Nephron progenitor cell (in vitro differentiated cells): ENCODE data around the gene CRACR2A.
A peak's percentile ranks its signal among the peaks of the same experiment; 100 is the strongest.

ENCODE experiments used
- DNase-seq: peaks from one replicate; pipeline ENCODE4 v3.0.0; 2021
- H3K27ac Mint-ChIP-seq: 2 replicates; pipeline ENCODE4 v1.8.0; 2021; ENCODE audit warnings: mild to moderate bottlenecking, moderate library complexity, mixed read lengths
- H3K27me3 Mint-ChIP-seq: 2 replicates; pipeline ENCODE4 v1.8.0; 2021; ENCODE audit warnings: mild to moderate bottlenecking, low read depth, mixed read lengths; ENCODE audit not compliant: poor library complexity
- H3K36me3 Mint-ChIP-seq: 2 replicates; pipeline ENCODE4 v1.8.0; 2021; ENCODE audit warnings: low read depth, mixed read lengths
- H3K4me1 Mint-ChIP-seq: 2 replicates; pipeline ENCODE4 v1.8.0; 2021; ENCODE audit warnings: mixed read lengths
- H3K4me3 Mint-ChIP-seq: 2 replicates; pipeline ENCODE4 v1.8.0; 2021; ENCODE audit warnings: mild to moderate bottlenecking, moderate library complexity, mixed read lengths
- H3K9me3 Mint-ChIP-seq: 2 replicates; pipeline ENCODE4 v1.8.0; 2021; ENCODE audit warnings: mild to moderate bottlenecking, moderate library complexity, mixed read lengths
- CTCF ChIP-seq: fragments of 200-600 bp; sonication (generic); IDR thresholded peaks from 2 replicates; pipeline ENCODE4 v1.5.0; 2021; ENCODE audit warnings: antibody characterized with exemption

The CRACR2A gene

GRCh38 chr12:3705354-3705675 is 47.6 kb downstream of the CRACR2A start:
- DNase-seq = no peak
- no peak overlapping the region for H3K27ac Mint-ChIP-seq
- peaks cover 4% of the 10 kb centered on the region for H3K4me1 Mint-ChIP-seq
- peaks cover 7% of the 10 kb centered on the region for H3K36me3 Mint-ChIP-seq
- no peak for TF ChIP-seq CTCF
- peaks cover 18% of the 10 kb centered on the region for H3K9me3 Mint-ChIP-seq
- H3K27me3 Mint-ChIP-seq = peaks cover 6% of the 10 kb centered on the region
- H3K4me3 Mint-ChIP-seq = no peak overlapping the region

GRCh38 chr12:3704512-3705353 is 48.2 kb downstream of the CRACR2A start:
- peaks cover 6% of the 10 kb centered on the region for H3K27me3 Mint-ChIP-seq
- H3K4me3 Mint-ChIP-seq = no peak overlapping the region
- H3K36me3 Mint-ChIP-seq = peaks cover 7% of the 10 kb centered on the region
- no peak overlapping the region for H3K27ac Mint-ChIP-seq
- H3K4me1 Mint-ChIP-seq = peaks cover 4% of the 10 kb centered on the region
- H3K9me3 Mint-ChIP-seq = peaks cover 18% of the 10 kb centered on the region
- TF ChIP-seq CTCF = no peak
- DNase-seq = no peak

GRCh38 chr12:3700861-3701260 is 52.0 kb downstream of the CRACR2A start:
- H3K27ac Mint-ChIP-seq = no peak overlapping the region
- peaks cover 19% of the 10 kb centered on the region for H3K4me1 Mint-ChIP-seq
- DNase-seq = no peak
- H3K4me3 Mint-ChIP-seq = no peak overlapping the region
- H3K36me3 Mint-ChIP-seq = peaks cover 7% of the 10 kb centered on the region
- no peak for TF ChIP-seq CTCF
- H3K9me3 Mint-ChIP-seq = peaks cover 18% of the 10 kb centered on the region
- H3K27me3 Mint-ChIP-seq = peaks cover 10% of the 10 kb centered on the region

DNA sequence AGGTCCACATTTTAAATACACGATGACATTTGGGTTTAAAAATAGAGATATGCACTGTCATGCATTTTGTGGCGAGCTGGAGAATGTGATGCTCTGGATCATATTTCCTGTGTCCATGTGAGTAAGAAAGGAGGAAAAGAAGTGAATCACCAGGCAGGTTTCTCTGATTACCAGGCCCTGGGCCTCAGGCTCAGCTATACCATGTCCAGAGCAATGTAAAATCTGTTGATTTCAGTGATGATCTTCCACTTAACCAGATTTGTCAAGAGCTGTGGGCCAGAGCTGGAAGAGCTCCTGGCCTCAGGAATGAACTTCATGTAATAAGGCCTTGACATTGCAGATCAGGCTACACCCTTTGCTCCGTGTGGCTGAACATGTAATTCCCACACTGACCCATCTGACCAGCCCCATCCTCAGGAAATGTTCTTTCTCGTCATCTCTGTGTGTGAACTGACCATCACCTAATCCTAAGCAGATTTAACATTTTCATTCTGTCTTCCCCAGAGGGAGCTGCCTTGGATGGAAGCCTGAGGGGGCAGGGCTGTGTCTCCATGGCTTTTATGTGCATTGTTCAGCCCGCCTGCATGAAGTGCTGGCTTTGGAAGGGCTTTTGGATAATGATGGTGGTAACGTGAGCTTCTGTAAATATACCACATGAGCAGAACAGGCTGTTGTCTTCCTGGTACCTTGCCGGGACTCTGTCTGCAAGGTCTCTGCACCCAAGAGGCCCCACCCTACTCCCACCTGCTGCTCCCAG is 54.5 kb downstream of the CRACR2A start:
- Mint-ChIP-seq H3K9me3 (peaks cover 17% of the 10 kb centered on the region), H3K4me1 (peaks cover 19% of the 10 kb centered on the region), H3K27ac (peak overlapping the region; percentile 68), H3K4me3 (no peak overlapping the region), H3K36me3 (peaks cover 4% of the 10 kb centered on the region), H3K27me3 (peaks cover 9% of the 10 kb centered on the region)
- TF ChIP-seq CTCF = no peak
- no peak for DNase-seq

DNA sequence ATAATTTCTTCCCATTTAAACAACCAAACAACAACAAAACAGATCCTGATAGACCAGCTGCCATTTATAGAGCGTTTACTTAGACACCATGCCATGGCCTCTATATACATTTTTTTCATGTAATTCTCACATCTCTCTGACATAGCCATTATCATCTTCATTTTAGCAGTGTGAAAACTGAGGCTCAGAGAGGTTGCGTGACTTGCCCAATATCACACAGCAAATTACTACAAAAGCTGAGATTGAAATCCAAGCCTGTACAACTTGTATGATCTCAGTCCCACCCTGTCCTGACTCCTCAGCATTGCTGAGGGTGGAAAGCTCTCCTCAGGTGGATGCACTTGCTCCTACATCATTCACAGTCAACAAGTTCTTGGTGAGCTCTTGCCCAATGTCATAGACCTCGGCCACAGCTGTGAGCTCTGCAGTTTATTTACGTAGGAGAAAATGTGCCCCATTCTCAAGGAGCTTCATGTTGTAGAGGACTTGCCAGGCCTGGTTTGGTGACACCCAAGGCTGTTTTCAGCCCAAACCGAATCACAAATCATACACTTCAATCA is 55.5 kb downstream of the CRACR2A start:
- TF ChIP-seq CTCF = no peak
- Mint-ChIP-seq H3K36me3 (no peaks in the 10 kb centered on the region), H3K4me3 (no peak overlapping the region), H3K4me1 (peaks cover 19% of the 10 kb centered on the region), H3K9me3 (peaks cover 9% of the 10 kb centered on the region), H3K27me3 (peaks cover 9% of the 10 kb centered on the region), H3K27ac (no peak overlapping the region)
- no peak for DNase-seq
